Central memory CD8-positive, alpha-beta T cell (primary cell): ENCODE data around the gene RPS16.

Experiments
- ATAC-seq: fragments of 150-1000 bp; cut with Tn5 transposase; replicated peaks from 2 replicates; pipeline ENCODE4 v1.10.0; 2022; ENCODE audit warnings: mild to moderate bottlenecking, moderate FRiP score, moderate number of reproducible peaks; ENCODE audit not compliant: poor library complexity, severe bottlenecking; ENCODE audit errors: extremely low read depth
- DNase-seq, 2 donors: peaks; one replicate each; pipeline ENCODE4 v3.0.0; 2021; ENCODE audit warnings: low spot score in 2 of 2
- H3K27ac Mint-ChIP-seq: one replicate; pipeline ENCODE4 v1.8.0; 2022; ENCODE audit warnings: low read depth, mild to moderate bottlenecking, moderate library complexity, mixed read lengths
- H3K27me3 Mint-ChIP-seq: one replicate; pipeline ENCODE4 v1.8.0; 2022; ENCODE audit warnings: mixed read lengths
- H3K36me3 Mint-ChIP-seq: one replicate; pipeline ENCODE4 v1.8.0; 2022; ENCODE audit warnings: mild to moderate bottlenecking, moderate library complexity, mixed read lengths; ENCODE audit not compliant: insufficient read depth
- H3K4me1 Mint-ChIP-seq: one replicate; pipeline ENCODE4 v1.8.0; 2022; ENCODE audit warnings: mixed read lengths
- H3K4me3 Mint-ChIP-seq: one replicate; pipeline ENCODE4 v1.8.0; 2022; ENCODE audit warnings: mild to moderate bottlenecking, moderate library complexity, mixed read lengths
- H3K9me3 Mint-ChIP-seq: one replicate; pipeline ENCODE4 v1.8.0; 2022; ENCODE audit warnings: mixed read lengths

RPS16 gene

GRCh38 chr19:39413272-39413910 is 22.4 kb downstream of the RPS16 start:
- Mint-ChIP-seq H3K4me1 (peaks cover 51% of the 10 kb centered on the region), H3K4me3 (peak overlapping the region; percentile 80), H3K27me3 (no peaks in the 10 kb centered on the region), H3K36me3 (peaks cover 60% of the 10 kb centered on the region), H3K27ac (peak overlapping the region; percentile 100), H3K9me3 (peaks cover 5% of the 10 kb centered on the region)
- ATAC-seq (no peak), DNase-seq (no peak)

DNA sequence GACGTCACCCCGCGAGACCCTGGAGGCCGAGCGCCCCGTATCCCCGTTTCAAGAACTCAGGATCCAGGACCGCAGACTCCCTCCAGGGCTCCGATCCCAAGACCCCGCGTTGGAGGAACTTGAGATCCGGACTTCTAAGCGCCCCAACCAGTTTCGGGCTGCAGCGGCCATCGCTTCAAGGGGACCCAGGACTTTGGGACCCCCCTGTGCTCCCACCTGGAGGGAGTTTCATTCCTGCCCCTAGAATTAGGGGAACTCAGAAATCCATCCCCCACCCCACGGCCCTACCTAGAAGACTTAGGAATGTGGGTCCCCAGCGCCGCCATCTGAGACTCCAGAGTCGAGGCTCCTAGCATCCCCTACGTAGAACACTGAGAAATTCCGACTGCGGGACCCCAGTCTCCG is 22.9 kb downstream of the RPS16 start:
- ATAC-seq = no peak
- Mint-ChIP-seq H3K4me3 (peak overlapping the region; percentile 80), H3K27me3 (no peaks in the 10 kb centered on the region), H3K36me3 (peaks cover 63% of the 10 kb centered on the region), H3K4me1 (peaks cover 56% of the 10 kb centered on the region), H3K27ac (peak overlapping the region; percentile 100), H3K9me3 (peaks cover 5% of the 10 kb centered on the region)
- DNase-seq = no peak

GRCh38 chr19:39412100-39412866 is 23.5 kb downstream of the RPS16 start, which contains the start of gene PLEKHG2:
TSS of gene PLEKHG2 (plus strand) at chr19:39412669. CDS start at chr19:39414087, 1,418 bp downstream.
- Mint-ChIP-seq H3K4me3 (peak within 1 kb of the TSS; percentile 80), H3K4me1 (peaks cover 58% of the 10 kb centered on the region), H3K36me3 (peaks cover 69% of the 10 kb centered on the region), H3K27ac (peak within 1 kb of the TSS; percentile 100), H3K27me3 (no peaks in the 10 kb centered on the region), H3K9me3 (peaks cover 5% of the 10 kb centered on the region)
- peak; percentile 66 for ATAC-seq
- DNase-seq = peak; percentile 99

DNA sequence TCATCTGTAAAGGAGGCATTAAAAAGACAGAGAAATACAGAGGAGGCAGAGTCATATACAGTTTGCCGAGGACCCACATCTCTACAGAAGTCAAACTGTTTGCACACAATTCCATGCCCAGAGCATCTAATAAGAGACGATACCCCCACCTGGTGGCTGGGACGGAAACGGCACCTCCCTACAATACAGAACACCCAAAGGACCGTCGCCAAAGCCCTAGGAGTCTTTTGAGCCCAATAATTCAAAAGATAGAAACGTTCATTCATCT is 24.0 kb downstream of the RPS16 start:
- ATAC-seq = peak; percentile 48
- peak overlapping the region; percentile 100 for H3K27ac Mint-ChIP-seq
- H3K27me3 Mint-ChIP-seq = no peaks in the 10 kb centered on the region
- H3K9me3 Mint-ChIP-seq = peaks cover 5% of the 10 kb centered on the region
- H3K4me3 Mint-ChIP-seq = peak overlapping the region; percentile 80
- DNase-seq = peak; percentile 88 to 92
- peaks cover 71% of the 10 kb centered on the region for H3K36me3 Mint-ChIP-seq
- H3K4me1 Mint-ChIP-seq = peaks cover 58% of the 10 kb centered on the region

DNA sequence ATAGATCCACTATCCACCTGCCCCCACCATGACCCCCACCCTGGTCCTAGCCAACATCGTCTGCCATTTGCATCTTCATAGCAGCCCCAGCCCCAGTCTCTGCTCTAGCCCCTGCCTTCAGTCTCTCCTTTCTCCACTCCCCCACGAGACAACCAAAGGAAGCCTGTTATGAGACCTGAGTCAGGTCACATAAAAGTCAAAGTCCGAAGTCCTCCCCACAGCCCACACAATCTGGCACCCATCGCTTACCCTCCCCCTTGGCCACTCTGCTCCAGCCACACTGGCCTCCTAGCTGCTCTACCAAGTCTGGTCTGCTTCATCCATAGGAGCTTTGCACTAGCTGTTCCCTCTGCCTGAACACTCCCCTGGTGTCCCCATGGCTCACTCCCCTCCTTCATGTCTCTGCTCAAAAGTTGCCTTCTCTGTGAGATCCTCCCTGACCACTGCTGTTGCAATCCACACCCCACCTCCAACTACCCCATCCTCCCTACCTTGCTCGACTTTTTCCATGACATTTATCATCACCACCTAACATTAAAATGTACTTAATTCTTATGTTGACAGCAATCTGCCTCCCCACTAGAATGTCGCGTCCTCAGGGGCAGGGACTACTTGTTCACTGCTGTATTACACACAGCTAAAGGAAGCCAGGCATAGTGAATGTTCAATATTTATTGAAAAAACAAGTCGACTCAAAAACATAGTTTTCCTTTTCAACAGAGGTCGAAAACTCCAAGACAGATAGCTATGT is 24.5 kb downstream of the RPS16 start:
- ATAC-seq = no peak
- Mint-ChIP-seq H3K36me3 (peaks cover 75% of the 10 kb centered on the region), H3K27ac (peak overlapping the region; percentile 100), H3K9me3 (peaks cover 5% of the 10 kb centered on the region), H3K4me3 (peak overlapping the region; percentile 80), H3K27me3 (no peaks in the 10 kb centered on the region), H3K4me1 (peaks cover 60% of the 10 kb centered on the region)
- peak; percentile 22 to 33 for DNase-seq

DNA sequence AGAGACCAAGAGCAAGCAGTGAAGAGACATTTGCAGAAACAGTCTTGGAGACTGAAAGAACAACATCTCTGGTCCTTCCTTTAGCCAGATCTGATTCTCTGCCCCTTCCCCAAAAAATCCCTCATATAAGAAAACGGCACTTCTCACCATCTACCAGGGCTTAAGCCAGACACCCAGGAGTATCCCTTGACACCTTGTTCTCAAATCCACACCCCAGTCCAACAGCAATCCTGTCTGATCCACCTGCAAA is 25.0 kb downstream of the RPS16 start:
- DNase-seq = no peak
- no peak for ATAC-seq

GRCh38 chr19:39410017-39410830 is 25.5 kb downstream of the RPS16 start:
- peak; percentile 12 for ATAC-seq
- DNase-seq = peak; percentile 69
- Mint-ChIP-seq H3K9me3 (peaks cover 5% of the 10 kb centered on the region), H3K36me3 (peaks cover 80% of the 10 kb centered on the region), H3K27me3 (no peaks in the 10 kb centered on the region), H3K27ac (peak overlapping the region; percentile 100), H3K4me3 (peak overlapping the region; percentile 80), H3K4me1 (peaks cover 68% of the 10 kb centered on the region)

More for the DNA sequence above, 25.0 kb downstream of the RPS16 start:
- H3K27ac Mint-ChIP-seq = peak overlapping the region; percentile 100
- peak overlapping the region; percentile 80 for H3K4me3 Mint-ChIP-seq
- H3K36me3 Mint-ChIP-seq = peaks cover 79% of the 10 kb centered on the region
- peaks cover 5% of the 10 kb centered on the region for H3K9me3 Mint-ChIP-seq
- peaks cover 64% of the 10 kb centered on the region for H3K4me1 Mint-ChIP-seq
- H3K27me3 Mint-ChIP-seq = no peaks in the 10 kb centered on the region

GRCh38 chr19:39409208-39410016 is 26.3 kb downstream of the RPS16 start:
- peak overlapping the region; percentile 80 for H3K4me3 Mint-ChIP-seq
- peaks cover 66% of the 10 kb centered on the region for H3K4me1 Mint-ChIP-seq
- peaks cover 5% of the 10 kb centered on the region for H3K9me3 Mint-ChIP-seq
- DNase-seq = peak; percentile 76 to 78
- H3K27ac Mint-ChIP-seq = peak overlapping the region; percentile 100
- H3K27me3 Mint-ChIP-seq = no peaks in the 10 kb centered on the region
- H3K36me3 Mint-ChIP-seq = peaks cover 81% of the 10 kb centered on the region
- ATAC-seq = peak; percentile 1

GRCh38 chr19:39408392-39409207 is 27.1 kb downstream of the RPS16 start:
- ATAC-seq = no peak
- H3K36me3 Mint-ChIP-seq = peaks cover 85% of the 10 kb centered on the region
- DNase-seq = peak; percentile 36 to 46
- H3K4me1 Mint-ChIP-seq = peaks cover 64% of the 10 kb centered on the region
- H3K27me3 Mint-ChIP-seq = no peaks in the 10 kb centered on the region
- H3K4me3 Mint-ChIP-seq = peak overlapping the region; percentile 80
- H3K27ac Mint-ChIP-seq = peak overlapping the region; percentile 100
- H3K9me3 Mint-ChIP-seq = peaks cover 5% of the 10 kb centered on the region

- Mint-ChIP-seq H3K27ac (peak overlapping the region; percentile 100), H3K4me1 (peaks cover 64% of the 10 kb centered on the region), H3K36me3 (peaks cover 86% of the 10 kb centered on the region), H3K27me3 (no peaks in the 10 kb centered on the region), H3K9me3 (peaks cover 5% of the 10 kb centered on the region), H3K4me3 (peak overlapping the region; percentile 80)
- ATAC-seq (peak; percentile 2), DNase-seq (peak; percentile 48 to 68)
These were observed 27.9 kb downstream of the RPS16 start for GRCh38 chr19:39407660-39408391.

DNA sequence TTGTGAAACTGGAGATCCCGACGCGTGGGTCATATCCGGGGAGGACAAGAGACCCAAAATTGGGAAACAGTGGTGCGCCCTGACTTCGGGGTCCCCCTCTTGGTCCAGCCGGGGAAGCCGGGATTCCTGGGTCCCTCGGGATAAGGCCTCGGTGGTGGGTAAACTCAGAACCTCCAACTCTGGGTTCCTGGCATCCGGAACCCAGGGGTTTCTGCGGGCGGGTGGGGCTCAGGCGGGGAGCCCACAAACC is 28.4 kb downstream of the RPS16 start:
- peak overlapping the region; percentile 80 for H3K4me3 Mint-ChIP-seq
- no peaks in the 10 kb centered on the region for H3K27me3 Mint-ChIP-seq
- peaks cover 5% of the 10 kb centered on the region for H3K9me3 Mint-ChIP-seq
- ATAC-seq = no peak
- peak overlapping the region; percentile 100 for H3K27ac Mint-ChIP-seq
- H3K36me3 Mint-ChIP-seq = peaks cover 86% of the 10 kb centered on the region
- no peak for DNase-seq
- peaks cover 69% of the 10 kb centered on the region for H3K4me1 Mint-ChIP-seq
